GM06990 (cell line): ENCODE data around the gene SLC27A3.
A peak's percentile ranks its signal among the peaks of the same experiment; 100 is the strongest.

ENCODE experiments used
- DNase-seq: peaks from one replicate; pipeline ENCODE4 v3.0.0-alpha.2; 2011; ENCODE audit not compliant: insufficient read length; ENCODE audit errors: extremely low read depth
- H3K27me3 ChIP-seq: replicated peaks from 2 replicates; pipeline ENCODE4 v1.6.0; 2011; ENCODE audit warnings: low read length; ENCODE audit not compliant: control insufficient read depth, insufficient read depth
- H3K36me3 ChIP-seq: 2 replicates; pipeline ENCODE4 v1.5.1; 2011; ENCODE audit warnings: low read length; ENCODE audit not compliant: control insufficient read depth, insufficient read depth
- H3K4me3 ChIP-seq: replicated peaks from 2 replicates; pipeline ENCODE4 v1.5.1; 2011; ENCODE audit warnings: low read depth, mild to moderate bottlenecking, control low read depth, low read length
- CTCF ChIP-seq: IDR thresholded peaks from 2 replicates; pipeline ENCODE4 v1.5.1; 2011; ENCODE audit warnings: low read length, control low read depth, mild to moderate bottlenecking, inconsistent platforms; ENCODE audit not compliant: insufficient read depth, poor library complexity, severe bottlenecking

SLC27A3 gene

DNA sequence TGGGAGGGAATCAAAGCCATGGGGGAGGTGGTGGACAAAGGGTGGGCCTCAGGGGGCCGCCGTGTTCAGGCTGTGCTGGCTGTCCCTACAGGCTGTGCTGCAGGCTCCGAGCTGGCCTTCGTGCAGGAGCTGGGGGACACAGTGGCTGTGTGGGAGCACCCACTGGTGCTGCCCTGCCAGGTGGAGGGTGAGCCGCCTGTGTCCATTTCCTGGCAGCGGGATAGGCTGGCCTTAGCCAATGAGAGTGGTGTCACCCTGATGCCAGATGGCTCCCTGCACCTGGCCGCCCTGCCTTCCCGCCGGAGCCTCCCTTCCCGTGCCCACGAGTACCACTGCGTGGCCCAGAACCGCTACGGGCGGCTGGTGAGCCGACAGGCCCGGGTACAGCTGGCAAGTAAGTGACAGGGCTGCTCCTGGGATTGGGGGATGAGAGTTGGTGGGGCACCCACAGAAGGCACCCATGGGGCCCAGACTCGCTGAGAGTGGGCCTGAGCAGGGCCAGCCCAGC, 20.2 kb downstream of the SLC27A3 start:
- Histone ChIP-seq H3K36me3 (no peaks in the 10 kb centered on the region), H3K27me3 (no peaks in the 10 kb centered on the region), H3K4me3 (no peak overlapping the region)
- no peak for DNase-seq
- TF ChIP-seq CTCF = no peak

GRCh38 chr1:153795934-153796785, 21.0 kb downstream of the SLC27A3 start:
- no peak for DNase-seq
- no peak for TF ChIP-seq CTCF

DNA sequence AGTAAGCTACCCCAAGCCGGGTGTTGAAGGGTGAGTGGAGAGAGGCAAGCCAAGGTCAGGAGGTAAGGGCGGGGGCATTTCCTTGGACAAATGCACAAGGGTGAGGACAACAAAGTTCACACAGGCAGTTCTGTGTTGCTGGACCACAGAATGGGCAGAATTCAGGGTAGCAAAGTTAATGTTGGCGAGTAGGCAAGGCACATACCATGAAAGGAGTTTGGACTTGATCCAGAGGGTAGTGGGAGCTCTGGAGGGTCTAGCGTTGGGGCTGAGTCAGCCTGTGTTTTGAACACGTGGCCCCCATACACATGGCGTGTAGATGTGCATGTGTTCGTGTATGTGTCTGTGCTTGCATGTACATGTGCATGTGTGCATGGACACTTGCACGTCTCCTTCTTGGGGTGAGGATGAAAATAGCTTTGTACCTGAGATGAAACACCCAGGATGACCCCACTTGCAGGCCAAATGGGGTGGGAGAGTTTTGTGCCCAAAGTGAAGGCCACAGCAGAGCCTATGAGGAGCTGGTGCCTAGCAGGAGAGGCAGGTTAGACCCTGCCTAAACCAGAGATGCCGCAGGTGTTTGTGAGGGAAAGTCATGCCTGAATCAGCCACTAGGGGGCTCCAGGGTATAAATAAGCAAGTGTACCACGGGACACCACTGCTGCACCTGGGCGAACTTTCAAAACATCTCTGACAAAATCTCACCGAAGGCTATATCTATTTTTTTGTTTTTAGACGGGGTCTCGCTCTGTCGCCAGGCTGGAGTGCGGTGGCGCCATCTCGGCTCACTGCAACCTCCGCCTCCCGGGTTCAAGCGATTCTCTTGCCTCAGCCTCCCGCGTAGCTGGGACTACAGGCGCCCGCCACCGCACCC, 21.8 kb downstream of the SLC27A3 start:
- TF ChIP-seq CTCF = peak; percentile 86
- Histone ChIP-seq H3K4me3 (no peak overlapping the region), H3K36me3 (no peaks in the 10 kb centered on the region), H3K27me3 (no peaks in the 10 kb centered on the region)
- DNase-seq = peak; percentile 51

More at GRCh38 chr1:153795934-153796785, 21.0 kb downstream of the SLC27A3 start:
- no peaks in the 10 kb centered on the region for H3K36me3 ChIP-seq
- no peaks in the 10 kb centered on the region for H3K27me3 ChIP-seq
- H3K4me3 ChIP-seq = no peak overlapping the region

- H3K27me3 ChIP-seq = no peaks in the 10 kb centered on the region
- H3K4me3 ChIP-seq = no peak overlapping the region
- no peak for TF ChIP-seq CTCF
- no peaks in the 10 kb centered on the region; the same call in 1 of the 2 replicates for H3K36me3 ChIP-seq
- no peak for DNase-seq
Measured at GRCh38 chr1:153798468-153798780, 23.2 kb downstream of the SLC27A3 start.

- Histone ChIP-seq H3K36me3 (no peaks in the 10 kb centered on the region; the same call in 1 of the 2 replicates), H3K4me3 (no peak overlapping the region), H3K27me3 (no peaks in the 10 kb centered on the region)
- TF ChIP-seq CTCF = no peak
- no peak for DNase-seq
Measured at GRCh38 chr1:153799016-153799415, 23.8 kb downstream of the SLC27A3 start.
